Measurements from ENCODE around the gene EDEM3.

Gene EDEM3

GRCh38 chr1:184708084-184708676 is 46.5 kb downstream of the EDEM3 start:
- no peak for DNase-seq (ENCODE audit: low read depth in 1 of 2, low spot score in 1 of 2)
- TF ChIP-seq POLR2AphosphoS5 (IDR thresholded peaks at IDR 0.05; ENCODE audit: low read depth) = no peak
- TF ChIP-seq, protein P1, sequence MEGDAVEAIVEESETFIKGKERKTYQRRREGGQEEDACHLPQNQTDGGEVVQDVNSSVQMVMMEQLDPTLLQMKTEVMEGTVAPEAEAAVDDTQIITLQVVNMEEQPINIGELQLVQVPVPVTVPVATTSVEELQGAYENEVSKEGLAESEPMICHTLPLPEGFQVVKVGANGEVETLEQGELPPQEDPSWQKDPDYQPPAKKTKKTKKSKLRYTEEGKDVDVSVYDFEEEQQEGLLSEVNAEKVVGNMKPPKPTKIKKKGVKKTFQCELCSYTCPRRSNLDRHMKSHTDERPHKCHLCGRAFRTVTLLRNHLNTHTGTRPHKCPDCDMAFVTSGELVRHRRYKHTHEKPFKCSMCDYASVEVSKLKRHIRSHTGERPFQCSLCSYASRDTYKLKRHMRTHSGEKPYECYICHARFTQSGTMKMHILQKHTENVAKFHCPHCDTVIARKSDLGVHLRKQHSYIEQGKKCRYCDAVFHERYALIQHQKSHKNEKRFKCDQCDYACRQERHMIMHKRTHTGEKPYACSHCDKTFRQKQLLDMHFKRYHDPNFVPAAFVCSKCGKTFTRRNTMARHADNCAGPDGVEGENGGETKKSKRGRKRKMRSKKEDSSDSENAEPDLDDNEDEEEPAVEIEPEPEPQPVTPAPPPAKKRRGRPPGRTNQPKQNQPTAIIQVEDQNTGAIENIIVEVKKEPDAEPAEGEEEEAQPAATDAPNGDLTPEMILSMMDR (IDR thresholded peaks at IDR 0.05; ENCODE audit: insufficient read depth, low read length) = no peak
- no peak for TF ChIP-seq SPI1 (IDR thresholded peaks at IDR 0.05; ENCODE audit: borderline replicate concordance, low read depth)
- no peak for TF ChIP-seq GABPA (IDR thresholded peaks at IDR 0.05; ENCODE audit: low read depth)
- TF ChIP-seq REST (IDR thresholded peaks at IDR 0.05; ENCODE audit: insufficient replicate concordance, low read depth) = no peak
- H3K27ac ChIP-seq (replicated peaks) = no peak overlapping the region
- H3K4me3 ChIP-seq (replicated peaks; ENCODE audit: insufficient read depth, low read length) = no peak overlapping the region
- no peaks in the 10 kb centered on the region for H3K27me3 ChIP-seq (ENCODE audit: insufficient read depth, poor library complexity, severe bottlenecking)

- Histone ChIP-seq H3K27ac (replicated peaks) (no peak overlapping the region), H3K4me3 (replicated peaks; ENCODE audit: insufficient read depth, low read length) (no peak overlapping the region), H3K27me3 (ENCODE audit: insufficient read depth, poor library complexity, severe bottlenecking) (no peaks in the 10 kb centered on the region)
- TF ChIP-seq GABPA (IDR thresholded peaks at IDR 0.05; ENCODE audit: low read depth) = no peak
- no peak for TF ChIP-seq REST (IDR thresholded peaks at IDR 0.05; ENCODE audit: insufficient replicate concordance, low read depth)
- TF ChIP-seq POLR2AphosphoS5 (IDR thresholded peaks at IDR 0.05; ENCODE audit: low read depth) = no peak
- no peak for TF ChIP-seq SPI1 (IDR thresholded peaks at IDR 0.05; ENCODE audit: borderline replicate concordance, low read depth)
- TF ChIP-seq, protein P1 (IDR thresholded peaks at IDR 0.05; ENCODE audit: insufficient read depth, low read length) = no peak
- DNase-seq (ENCODE audit: low read depth in 1 of 2, low spot score in 1 of 2) = no peak
These were observed 49.4 kb downstream of the EDEM3 start for GRCh38 chr1:184705271-184705670.

GRCh38 chr1:184701816-184702215 is 52.8 kb downstream of the EDEM3 start:
- Histone ChIP-seq H3K27me3 (ENCODE audit: insufficient read depth, poor library complexity, severe bottlenecking) (no peaks in the 10 kb centered on the region), H3K27ac (replicated peaks) (no peak overlapping the region), H3K4me3 (replicated peaks; ENCODE audit: insufficient read depth, low read length) (no peak overlapping the region)
- no peak for DNase-seq (ENCODE audit: low read depth in 1 of 2, low spot score in 1 of 2)
- TF ChIP-seq, protein P1 (IDR thresholded peaks at IDR 0.05; ENCODE audit: insufficient read depth, low read length) = no peak
- TF ChIP-seq REST (IDR thresholded peaks at IDR 0.05; ENCODE audit: insufficient replicate concordance, low read depth) (no peak), POLR2AphosphoS5 (IDR thresholded peaks at IDR 0.05; ENCODE audit: low read depth) (no peak), GABPA (IDR thresholded peaks at IDR 0.05; ENCODE audit: low read depth) (no peak), SPI1 (IDR thresholded peaks at IDR 0.05; ENCODE audit: borderline replicate concordance, low read depth) (no peak)
